ENCODE results near the gene MMS22L. TPM values are rescaled to one million over a fixed set of nuclear protein-coding genes. Genes with fewer than 3 reads are reported as not detected.

Gene MMS22L
- polyA plus RNA-seq, 2 of the 4 experiments (the other 2 are of a cell fraction): 11.5 to 24.5 TPM

DNA sequence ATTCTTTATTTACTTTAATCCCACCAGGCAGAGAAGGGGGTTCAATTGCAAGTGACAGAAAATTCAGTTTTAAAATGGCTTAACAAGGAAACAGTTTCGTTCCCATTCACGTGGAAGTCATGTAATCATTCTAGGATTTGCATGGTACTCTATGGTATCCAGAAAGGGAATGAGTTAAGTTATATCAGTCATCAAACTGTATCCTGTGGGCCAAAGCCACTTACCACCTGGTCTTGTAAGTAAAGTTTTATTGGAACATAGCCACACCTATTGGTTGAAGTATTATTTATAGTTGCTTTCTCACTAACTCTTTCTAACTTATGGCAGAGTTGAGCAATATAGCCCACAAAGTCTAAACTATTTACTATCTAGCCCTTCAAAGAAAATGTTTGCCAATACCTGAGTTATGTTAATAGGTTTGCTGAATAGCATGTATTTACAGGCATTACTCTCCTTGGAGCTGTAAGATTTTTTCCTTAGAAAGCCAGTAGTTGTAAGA is 10.2 kb upstream of the MMS22L start:
- no peak for ATAC-seq
- CTCF ChIA-PET: no interaction called here
- DNase-seq (ENCODE audit: low read depth in 1 of 2, low spot score in 1 of 2): no peak
- H3K9me3 ChIP-seq: 0 out of 3 replicates have a peak, but pooled peaks cover 2% of the 10 kb centered on the region
- H3K4me1 ChIP-seq: no peaks in the 10 kb centered on the region
- no peak overlapping the region for H3K4me2 ChIP-seq
- 10% methylated on average over 2 of the region's 2 CpGs for WGBS (ENCODE audit: missing lambda C conversion rate)
- FAIRE-seq: no peak
- no peak overlapping the region for H3K4me3 ChIP-seq
- no peak overlapping the region for H3K27ac ChIP-seq
- POLR2A ChIA-PET: no interaction called here
- TF ChIP-seq EHF (CRISPR knock-in tag; IDR thresholded peaks at IDR 0.05) (no peak), EP300 (IDR thresholded peaks at IDR 0.05) (no peak), ESRRA (IDR thresholded peaks at IDR 0.05; ENCODE audit: borderline replicate concordance, low read length) (no peak), CHD2 (IDR thresholded peaks at IDR 0.05; ENCODE audit: low read length, partially characterized antibody) (no peak)

- ChIA-PET POLR2A (no interaction called here), CTCF (no interaction called here)
- Histone ChIP-seq H3K4me2 (no peak overlapping the region), H3K4me3 (no peak overlapping the region), H3K9me3 (0 out of 3 replicates have a peak, but pooled peaks cover 2% of the 10 kb centered on the region), H3K27ac (no peak overlapping the region), H3K4me1 (no peaks in the 10 kb centered on the region)
- 9% methylated on average over 1 of the region's 1 CpG for WGBS (ENCODE audit: missing lambda C conversion rate)
- ATAC-seq: no peak
- no peak for FAIRE-seq
- DNase-seq (ENCODE audit: low read depth in 1 of 2, low spot score in 1 of 2): no peak
- TF ChIP-seq HMGXB4 (CRISPR knock-in tag; IDR thresholded peaks at IDR 0.05; ENCODE audit: borderline replicate concordance) (no peak), CHD4 (IDR thresholded peaks at IDR 0.05; ENCODE audit: borderline replicate concordance) (no peak), HEYL (CRISPR knock-in tag; IDR thresholded peaks at IDR 0.05) (no peak), ZC3H11A (IDR thresholded peaks at IDR 0.05) (no peak), EHMT2 (IDR thresholded peaks at IDR 0.05; ENCODE audit: low read depth) (no peak), MYC (IDR thresholded peaks at IDR 0.05; ENCODE audit: borderline replicate concordance, low read length) (no peak), SREBF2 (IDR thresholded peaks at IDR 0.05) (no peak), NPAS2 (CRISPR knock-in tag; IDR thresholded peaks at IDR 0.05; ENCODE audit: borderline replicate concordance) (no peak), RNF2 (IDR thresholded peaks at IDR 0.05; ENCODE audit: borderline replicate concordance, low read depth) (no peak), NFE2L2 (conservative IDR thresholded peaks at IDR 0.05; ENCODE audit: low read length) (no peak), HDAC2 (IDR thresholded peaks at IDR 0.05) (no peak), NR3C1 (IDR thresholded peaks at IDR 0.05) (no peak)
Observed at GRCh38 chr6:97292671-97293070, 9.7 kb upstream of the MMS22L start.

GRCh38 chr6:97291896-97292295 is 8.9 kb upstream of the MMS22L start:
- ChIA-PET POLR2A (interaction anchor here (0.6 kb wide), 1 partner anchor 9 kb away, joined by 4 read pairs; the partner anchor contains the start of gene MMS22L), CTCF (no interaction called here)
- WGBS (ENCODE audit: missing lambda C conversion rate): 43% methylated on average over 4 of the region's 4 CpGs
- ATAC-seq (no peak), DNase-seq (ENCODE audit: low read depth in 1 of 2, low spot score in 1 of 2) (no peak), FAIRE-seq (no peak)
- H3K4me3 ChIP-seq: no peak overlapping the region
- TF ChIP-seq CHD4 (IDR thresholded peaks at IDR 0.05; ENCODE audit: borderline replicate concordance) (no peak), TP53 (CRISPR knock-in tag; IDR thresholded peaks at IDR 0.05) (no peak), TFCP2L1 (CRISPR knock-in tag; IDR thresholded peaks at IDR 0.05) (no peak), RFX5 (IDR thresholded peaks at IDR 0.05) (no peak), HOXB5 (CRISPR knock-in tag; IDR thresholded peaks at IDR 0.05) (no peak), CBX8 (IDR thresholded peaks at IDR 0.05) (no peak), HEYL (CRISPR knock-in tag; IDR thresholded peaks at IDR 0.05) (no peak), NFE2L2 (conservative IDR thresholded peaks at IDR 0.05; ENCODE audit: low read length) (no peak), ZNF302 (CRISPR knock-in tag; IDR thresholded peaks at IDR 0.05) (no peak), PHF8 (IDR thresholded peaks at IDR 0.05; ENCODE audit: borderline replicate concordance, low read depth) (no peak)
- TF ChIP-seq, protein P1, sequence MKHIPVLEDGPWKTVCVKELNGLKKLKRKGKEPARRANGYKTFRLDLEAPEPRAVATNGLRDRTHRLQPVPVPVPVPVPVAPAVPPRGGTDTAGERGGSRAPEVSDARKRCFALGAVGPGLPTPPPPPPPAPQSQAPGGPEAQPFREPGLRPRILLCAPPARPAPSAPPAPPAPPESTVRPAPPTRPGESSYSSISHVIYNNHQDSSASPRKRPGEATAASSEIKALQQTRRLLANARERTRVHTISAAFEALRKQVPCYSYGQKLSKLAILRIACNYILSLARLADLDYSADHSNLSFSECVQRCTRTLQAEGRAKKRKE (CRISPR knock-in tag; IDR thresholded peaks at IDR 0.05; ENCODE audit: low read depth): no peak
- TF ChIP-seq, protein P2, sequence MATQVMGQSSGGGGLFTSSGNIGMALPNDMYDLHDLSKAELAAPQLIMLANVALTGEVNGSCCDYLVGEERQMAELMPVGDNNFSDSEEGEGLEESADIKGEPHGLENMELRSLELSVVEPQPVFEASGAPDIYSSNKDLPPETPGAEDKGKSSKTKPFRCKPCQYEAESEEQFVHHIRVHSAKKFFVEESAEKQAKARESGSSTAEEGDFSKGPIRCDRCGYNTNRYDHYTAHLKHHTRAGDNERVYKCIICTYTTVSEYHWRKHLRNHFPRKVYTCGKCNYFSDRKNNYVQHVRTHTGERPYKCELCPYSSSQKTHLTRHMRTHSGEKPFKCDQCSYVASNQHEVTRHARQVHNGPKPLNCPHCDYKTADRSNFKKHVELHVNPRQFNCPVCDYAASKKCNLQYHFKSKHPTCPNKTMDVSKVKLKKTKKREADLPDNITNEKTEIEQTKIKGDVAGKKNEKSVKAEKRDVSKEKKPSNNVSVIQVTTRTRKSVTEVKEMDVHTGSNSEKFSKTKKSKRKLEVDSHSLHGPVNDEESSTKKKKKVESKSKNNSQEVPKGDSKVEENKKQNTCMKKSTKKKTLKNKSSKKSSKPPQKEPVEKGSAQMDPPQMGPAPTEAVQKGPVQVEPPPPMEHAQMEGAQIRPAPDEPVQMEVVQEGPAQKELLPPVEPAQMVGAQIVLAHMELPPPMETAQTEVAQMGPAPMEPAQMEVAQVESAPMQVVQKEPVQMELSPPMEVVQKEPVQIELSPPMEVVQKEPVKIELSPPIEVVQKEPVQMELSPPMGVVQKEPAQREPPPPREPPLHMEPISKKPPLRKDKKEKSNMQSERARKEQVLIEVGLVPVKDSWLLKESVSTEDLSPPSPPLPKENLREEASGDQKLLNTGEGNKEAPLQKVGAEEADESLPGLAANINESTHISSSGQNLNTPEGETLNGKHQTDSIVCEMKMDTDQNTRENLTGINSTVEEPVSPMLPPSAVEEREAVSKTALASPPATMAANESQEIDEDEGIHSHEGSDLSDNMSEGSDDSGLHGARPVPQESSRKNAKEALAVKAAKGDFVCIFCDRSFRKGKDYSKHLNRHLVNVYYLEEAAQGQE (IDR thresholded peaks at IDR 0.05): no peak
- TF ChIP-seq, protein P3, sequence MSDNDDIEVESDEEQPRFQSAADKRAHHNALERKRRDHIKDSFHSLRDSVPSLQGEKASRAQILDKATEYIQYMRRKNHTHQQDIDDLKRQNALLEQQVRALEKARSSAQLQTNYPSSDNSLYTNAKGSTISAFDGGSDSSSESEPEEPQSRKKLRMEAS (IDR thresholded peaks at IDR 0.05): no peak
- no peak overlapping the region for H3K4me2 ChIP-seq
- H3K4me1 ChIP-seq: no peaks in the 10 kb centered on the region
- H3K27ac ChIP-seq: no peak overlapping the region
- H3K9me3 ChIP-seq: 0 out of 3 replicates have a peak, but pooled peaks cover 2% of the 10 kb centered on the region

All from A549 (cell line).